Left lung (tissue), 10 donors: ENCODE measurements around the gene CABLES2. TPM values are rescaled to one million over a fixed set of nuclear protein-coding genes. Genes with fewer than 3 reads are reported as not detected.

ENCODE experiments used
- ATAC-seq: fragments of 200-7000 bp; cut with Tn5 transposase; one replicate; pipeline ENCODE4 v1.9.1; 2020; ENCODE audit warnings: moderate library complexity
- DNase-seq, 4 donors: peaks; one replicate each; pipeline ENCODE4 v3.0.0-alpha.2; 2013 to 2020
- H3K27ac ChIP-seq, 2 donors: fragments of 200-600 bp; sonication (generic) in 1 of 2; one replicate each; pipeline versions ENCODE4 v1.5.0 to v1.8.0; 2020 to 2021
- H3K27me3 ChIP-seq, 2 donors: fragments of 200-600 bp; sonication (generic) in 1 of 2; one replicate each; pipeline versions ENCODE4 v1.5.0 to v1.8.0; 2020 to 2021
- H3K36me3 ChIP-seq, 2 donors: fragments of 200-600 bp; sonication (generic) in 1 of 2; one replicate each; pipeline versions ENCODE4 v1.5.0 to v1.8.0; 2020 to 2021
- H3K4me1 ChIP-seq, 2 donors: fragments of 200-600 bp; one replicate each; pipeline ENCODE4 v1.8.0; 2021
- H3K4me3 ChIP-seq, 2 donors: fragments of 200-600 bp; sonication (generic) in 1 of 2; one replicate each; pipeline versions ENCODE4 v1.5.0 to v1.8.0; 2020 to 2021; ENCODE audit warnings: mild to moderate bottlenecking in 1 of 2
- H3K9me3 ChIP-seq, 2 donors: fragments of 200-600 bp; sonication (generic) in 1 of 2; one replicate each; pipeline versions ENCODE4 v1.5.0 to v1.8.0; 2020 to 2021
- CTCF ChIP-seq, 2 donors: fragments of 200-600 bp; sonication (generic) in 1 of 2; IDR thresholded peaks; one replicate each; pipeline versions ENCODE4 v1.5.0 to v1.8.0; 2021; ENCODE audit warnings: antibody characterized with exemption in 2 of 2
- intact Hi-C, 2 donors: fragments of 100-400 bp; cut with DNase I; formaldehyde crosslinking; loops; one replicate each; pipeline versions ENCODE4 v1.11.2 to v1.14.2; 2022
- polyA plus RNA-seq, 6 donors: library from polyadenylated mRNA; unstranded; fragments of 120-200 nt; gene quantifications; one replicate each; pipeline ENCODE4 v1.2.1, GENCODE V29; 2013; ENCODE audit not compliant: insufficient read length in 6 of 6
- total RNA-seq, 2 donors: library from RNA; stranded (reverse); fragmentation: NEBNext Ultra II Directional; extraction: Animal tissue kit (Norgen Biotek cat#: 25700); gene quantifications; one replicate each; pipeline ENCODE4 v1.2.1, GENCODE V29; 2021
- donor health status: DM: no; HTN: yes; CAD: no.
- donor health status: DM: no; HTN: no; CAD: no.

The CABLES2 gene
- total and polyA plus RNA-seq, 8 donors: 4.1 to 16.7 (median 13.2) TPM

- Histone ChIP-seq H3K4me3 (no peak overlapping the region), H3K27me3 (peaks cover 0 to 63% of the 10 kb centered on the region in 2 donors), H3K9me3 (no peaks in the 10 kb centered on the region), H3K27ac (no peak overlapping the region), H3K4me1 (no peaks in the 10 kb centered on the region), H3K36me3 (no peaks in the 10 kb centered on the region)
- ATAC-seq: no peak
- no peak for DNase-seq
- intact Hi-C loops: no loop called here
- TF ChIP-seq CTCF (IDR thresholded peaks at IDR 0.05): no peak
Observed at GRCh38 chr20:62448038-62448437, 41.0 kb upstream of the CABLES2 start.

DNA sequence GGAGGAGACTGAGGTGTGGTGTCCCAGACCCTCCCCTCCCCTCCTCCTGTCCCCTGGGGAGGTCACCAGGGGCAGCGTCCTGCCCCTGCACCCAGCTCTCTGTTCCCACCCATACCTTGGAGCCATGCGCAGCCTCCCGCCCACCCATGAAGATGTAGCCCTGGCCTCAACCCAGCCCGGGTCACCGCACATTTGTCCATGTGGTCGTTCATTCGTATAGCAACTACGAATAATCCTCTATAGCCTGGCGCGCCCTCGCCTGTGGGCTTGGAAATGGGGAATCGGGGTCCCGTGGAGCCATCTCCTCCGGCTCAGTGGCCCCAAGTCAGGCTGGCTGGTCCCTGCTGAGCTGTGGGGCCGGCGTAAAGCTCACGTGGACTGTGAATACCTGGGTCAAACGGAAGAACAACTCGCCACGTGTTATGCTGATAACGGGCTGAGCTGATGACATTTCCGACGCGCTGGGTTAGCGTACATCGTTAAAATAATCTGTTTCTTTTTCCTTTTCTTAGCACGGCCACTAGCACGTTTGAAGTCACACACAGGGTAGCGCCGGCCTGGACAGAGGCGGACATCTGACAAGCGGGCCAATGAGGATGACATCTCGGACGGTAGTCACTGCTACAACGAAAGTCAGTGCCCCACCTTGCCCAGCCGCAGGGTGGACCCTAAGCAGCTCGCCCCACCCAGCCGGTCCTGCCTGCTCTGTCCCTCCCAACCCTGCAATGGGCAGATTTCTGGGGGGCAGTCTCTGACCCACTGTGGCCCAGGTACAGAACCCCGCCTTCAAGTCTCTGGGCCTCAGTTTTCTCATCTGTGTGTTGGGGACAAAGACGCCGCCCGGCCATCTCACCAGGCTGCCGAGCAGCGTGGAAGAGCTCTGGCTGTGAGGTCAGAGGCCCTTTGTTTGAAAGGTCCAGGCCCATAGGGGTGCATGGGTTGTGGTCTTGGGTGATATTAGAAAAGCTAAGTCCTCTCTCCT lies 40.1 kb upstream of the CABLES2 start:
- peaks cover 0 to 54% of the 10 kb centered on the region in 2 donors for H3K27me3 ChIP-seq
- no peaks in the 10 kb centered on the region for H3K4me1 ChIP-seq
- intact Hi-C loops: no loop called here
- H3K36me3 ChIP-seq: no peaks in the 10 kb centered on the region
- H3K4me3 ChIP-seq: no peak overlapping the region
- no peaks in the 10 kb centered on the region for H3K9me3 ChIP-seq
- ATAC-seq: no peak
- no peak for TF ChIP-seq CTCF (IDR thresholded peaks at IDR 0.05)
- DNase-seq: no peak
- no peak overlapping the region for H3K27ac ChIP-seq

GRCh38 chr20:62446481-62446880 lies 39.4 kb upstream of the CABLES2 start:
- intact Hi-C loops: no loop called here
- ATAC-seq (no peak), DNase-seq (no peak)
- no peaks in the 10 kb centered on the region for H3K4me1 ChIP-seq
- TF ChIP-seq CTCF (IDR thresholded peaks at IDR 0.05): no peak
- H3K4me3 ChIP-seq: no peak overlapping the region
- no peaks in the 10 kb centered on the region for H3K36me3 ChIP-seq
- no peaks in the 10 kb centered on the region for H3K9me3 ChIP-seq
- H3K27ac ChIP-seq: no peak overlapping the region
- H3K27me3 ChIP-seq: peaks cover 0 to 57% of the 10 kb centered on the region in 2 donors

- DNase-seq (no peak), ATAC-seq (no peak)
- H3K4me1 ChIP-seq: no peaks in the 10 kb centered on the region
- H3K36me3 ChIP-seq: no peaks in the 10 kb centered on the region
- H3K27ac ChIP-seq: no peak overlapping the region
- no peak overlapping the region for H3K4me3 ChIP-seq
- intact Hi-C loops: no loop called here
- H3K27me3 ChIP-seq: peaks cover 0 to 56% of the 10 kb centered on the region in 2 donors
- H3K9me3 ChIP-seq: no peaks in the 10 kb centered on the region
- no peak for TF ChIP-seq CTCF (IDR thresholded peaks at IDR 0.05)
Observed at GRCh38 chr20:62445553-62446340, 38.7 kb upstream of the CABLES2 start.

GRCh38 chr20:62444286-62444685 lies 37.2 kb upstream of the CABLES2 start:
- no peak for TF ChIP-seq CTCF (IDR thresholded peaks at IDR 0.05)
- Histone ChIP-seq H3K27ac (no peak overlapping the region), H3K9me3 (no peaks in the 10 kb centered on the region), H3K4me3 (no peak overlapping the region), H3K27me3 (peaks cover 0 to 48% of the 10 kb centered on the region in 2 donors), H3K4me1 (no peaks in the 10 kb centered on the region), H3K36me3 (no peaks in the 10 kb centered on the region)
- DNase-seq (no peak), ATAC-seq (no peak)
- intact Hi-C loops: no loop called here
